PC-3 (cell line): Measurements from ENCODE around the gene VSIR. TPM values are rescaled to one million over a fixed set of nuclear protein-coding genes. Genes with fewer than 3 reads are reported as not detected.

ENCODE experiments used
- ATAC-seq: fragments of 200-7000 bp; cut with Tn5 transposase; 2 replicates; pipeline ENCODE4 v1.9.1; 2020; ENCODE audit warnings: mild to moderate bottlenecking, moderate library complexity
- BruUV-seq: library from RNA; stranded (reverse); fragments of 400-500 nt; replicated peaks from 2 replicates; lab custom pipeline; 2021; lab: Mats Ljungman, UMichigan
- CTCF ChIA-PET: fragments of 300-600 bp; sonication (Branson Sonifier 250); formaldehyde crosslinking; loops from one replicate; lab custom pipeline; 2022; ENCODE audit warnings: antibody characterized with exemption; lab: Charles Lee
- POLR2A ChIA-PET: fragments of 300-600 bp; sonication (Branson Sonifier 250); formaldehyde crosslinking; loops from one replicate; lab custom pipeline; 2022; ENCODE audit warnings: antibody characterized with exemption; ENCODE audit not compliant: unreplicated experiment; lab: Charles Lee
- DNase-seq: peaks from one replicate; pipeline ENCODE4 v3.0.0-alpha.2; 2015
- H2AFZ ChIP-seq: fragments of 300-600 bp; sonication (generic); 2 replicates; pipeline ENCODE4 v1.6.0; 2016; ENCODE audit warnings: antibody characterized with exemption, low read length
- H3F3A ChIP-seq: fragments of 300-600 bp; sonication (generic); one replicate; pipeline ENCODE4 v1.6.0; 2017; ENCODE audit warnings: antibody characterized with exemption, low read length, control low read depth, mild to moderate bottlenecking; ENCODE audit not compliant: unreplicated experiment
- H3K27ac ChIP-seq: fragments of 300-600 bp; sonication (generic); 2 replicates; pipeline ENCODE4 v1.5.1; 2016; ENCODE audit warnings: mild to moderate bottlenecking, low read length
- H3K27me3 ChIP-seq: fragments of 300-600 bp; sonication (generic); 2 replicates; pipeline ENCODE4 v1.6.1; 2016; ENCODE audit warnings: low read length, mixed read lengths
- H3K36me3 ChIP-seq: fragments of 300-600 bp; sonication (generic); 2 replicates; pipeline ENCODE4 v1.6.1; 2016; ENCODE audit warnings: low read depth, mixed run types, low read length, mixed read lengths
- H3K4me1 ChIP-seq: fragments of 300-600 bp; sonication (generic); 2 replicates; pipeline ENCODE4 v1.5.1; 2016; ENCODE audit warnings: low read length; ENCODE audit not compliant: insufficient read depth
- H3K4me2 ChIP-seq: fragments of 300-600 bp; sonication (generic); 2 replicates; pipeline ENCODE4 v1.6.0; 2016; ENCODE audit warnings: low read length
- H3K4me3 ChIP-seq: fragments of 300-600 bp; sonication (generic); 2 replicates; pipeline ENCODE4 v1.5.1; 2016; ENCODE audit warnings: mild to moderate bottlenecking, low read length, mixed read lengths
- H3K79me2 ChIP-seq: fragments of 300-600 bp; sonication (generic); 2 replicates; pipeline ENCODE4 v1.6.1; 2017; ENCODE audit warnings: low read length, mixed read lengths
- H3K9ac ChIP-seq: fragments of 300-600 bp; sonication (generic); 2 replicates; pipeline ENCODE4 v1.6.0; 2016; ENCODE audit warnings: mild to moderate bottlenecking, low read length
- H3K9me2 ChIP-seq: fragments of 300-600 bp; sonication (generic); replicated peaks from 2 replicates; pipeline ENCODE4 v1.6.1; 2016; ENCODE audit warnings: mixed run types, low read length, mixed read lengths
- H3K9me3 ChIP-seq: fragments of 300-600 bp; sonication (generic); 2 replicates; pipeline ENCODE4 v1.6.1; 2016; ENCODE audit warnings: low read length, mixed read lengths
- H4K20me1 ChIP-seq: fragments of 300-600 bp; sonication (generic); 2 replicates; pipeline ENCODE4 v1.6.1; 2016; ENCODE audit warnings: low read length, mixed read lengths
- CTCF ChIP-seq: fragments of 300-600 bp; sonication (generic); conservative IDR thresholded peaks from 2 replicates; pipeline ENCODE4 v1.5.1; 2017; ENCODE audit warnings: antibody characterized with exemption, low read depth, mild to moderate bottlenecking, low read length
- EZH2 ChIP-seq: fragments of 300-600 bp; sonication (generic); IDR thresholded peaks from one replicate; pipeline ENCODE4 v1.6.1; 2017; ENCODE audit warnings: antibody characterized with exemption, mild to moderate bottlenecking, low read length; ENCODE audit not compliant: unreplicated experiment
- EZH2phosphoT487 ChIP-seq: fragments of 300-600 bp; sonication (generic); IDR thresholded peaks from 2 replicates; pipeline ENCODE4 v1.6.1; 2018; ENCODE audit warnings: mild to moderate bottlenecking, antibody characterized with exemption, low read length, borderline replicate concordance
- intact Hi-C: fragments of 100-400 bp; cut with micrococcal nuclease; formaldehyde crosslinking; loops from 2 replicates; pipeline ENCODE4 v1.9.0; 2023
- total RNA-seq: library from RNA; depleted of rRNA; stranded (reverse); fragments of >200 nt; gene quantifications from 2 replicates; pipeline ENCODE4 v1.2.3, GENCODE V29; 2014

VSIR gene
- total RNA-seq, 1 experiment from 2014 or later, result 14.1 TPM

DNA sequence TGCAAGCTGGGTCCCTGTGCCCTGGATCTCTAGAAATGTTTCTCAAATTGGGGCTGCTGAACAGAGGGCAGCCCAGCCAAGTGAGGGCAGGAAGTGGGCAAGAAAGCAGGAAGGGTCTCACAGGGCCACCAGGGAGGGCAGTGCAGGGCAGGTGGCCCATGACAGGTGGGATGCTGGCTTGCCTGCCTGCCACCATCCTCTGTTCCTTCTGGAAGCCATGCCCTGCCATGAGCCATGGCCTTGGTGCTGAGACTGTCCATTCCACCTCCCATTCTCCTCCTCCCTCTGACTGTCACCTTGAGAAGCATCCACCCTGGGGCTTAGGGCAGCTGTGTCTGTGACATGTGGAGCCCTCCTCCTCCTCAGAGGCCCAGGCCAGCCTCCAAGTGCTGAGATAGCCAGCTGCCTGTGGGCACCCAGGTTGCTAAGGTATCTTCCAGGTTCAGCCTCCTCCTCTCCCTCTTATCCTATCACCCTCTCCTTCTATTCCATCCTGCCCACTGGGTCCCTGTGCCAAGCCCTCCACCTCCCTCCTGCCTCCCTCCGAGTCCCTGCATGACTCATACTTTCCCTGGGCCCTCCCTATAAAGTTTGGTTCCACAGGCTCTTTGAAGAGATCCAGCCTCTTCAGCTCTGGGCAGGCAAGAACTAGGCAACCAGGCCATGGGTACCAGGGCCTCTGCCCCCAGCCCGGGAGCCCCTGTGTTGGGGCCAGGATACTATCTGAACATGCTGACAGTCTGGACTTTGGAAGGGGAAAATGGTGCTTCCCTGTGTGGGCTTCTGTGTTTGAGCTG lies 1.3 kb downstream of the VSIR start:
- CTCF ChIA-PET, result interaction anchor here (1.8 kb wide), 1 partner anchor 64 kb away, joined by 7 read pairs; no protein-coding TSS in a partner anchor
- intact Hi-C loops, result loop anchor here (5.0 kb wide), 1 partner anchor 40 kb away; no protein-coding TSS in a partner anchor
- H3K27me3 ChIP-seq, result no peaks in the 10 kb centered on the region
- H3K4me1 ChIP-seq, result peaks cover 28% of the 10 kb centered on the region
- H3K9me2 ChIP-seq, result no peaks in the 10 kb centered on the region
- no TSS peak for BruUV-seq
- H3K36me3 ChIP-seq, result no peaks in the 10 kb centered on the region
- no peak for TF ChIP-seq EZH2
- no peak for TF ChIP-seq CTCF
- TF ChIP-seq EZH2phosphoT487, result no peak
- H3K9me3 ChIP-seq, result no peaks in the 10 kb centered on the region
- no peak overlapping the region for H3K27ac ChIP-seq
- H3K9ac ChIP-seq, result no peak overlapping the region
- H2AFZ ChIP-seq, result no peak overlapping the region
- ATAC-seq (peak; percentile 34), DNase-seq (peak; percentile 73)
- H3K4me2 ChIP-seq, result peak overlapping the region; percentile 97; the same call in 1 of the 2 replicates
- H3K4me3 ChIP-seq, result peak overlapping the region; percentile 72; the same call in 1 of the 2 replicates
- no peaks in the 10 kb centered on the region for H4K20me1 ChIP-seq
- no peaks in the 10 kb centered on the region for H3F3A ChIP-seq
- POLR2A ChIA-PET, result no interaction called here
- H3K79me2 ChIP-seq, result no peaks in the 10 kb centered on the region

DNA sequence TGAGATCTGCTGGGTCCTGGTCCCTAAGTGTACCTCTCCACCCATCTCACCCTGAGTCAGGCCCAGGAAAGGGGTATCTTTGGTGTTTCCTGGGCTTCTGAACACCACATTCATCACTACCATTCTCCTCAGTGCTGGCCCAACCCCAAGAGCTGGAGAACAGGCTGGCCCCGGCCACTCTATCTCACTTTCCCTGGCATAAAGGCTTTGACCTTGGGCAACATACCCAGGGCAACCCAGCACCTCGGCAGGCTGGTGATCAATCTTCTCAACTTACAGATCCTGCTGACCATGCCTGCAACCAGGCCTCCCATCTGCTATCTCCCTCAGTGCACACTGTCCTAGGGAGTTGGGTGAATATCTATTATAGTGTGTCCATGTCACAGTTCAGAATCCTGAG lies 2.1 kb downstream of the VSIR start:
- intact Hi-C loops, result loop anchor here (5.0 kb wide), 1 partner anchor 41 kb away; no protein-coding TSS in a partner anchor
- Histone ChIP-seq H3K27ac (no peak overlapping the region), H3K9me2 (no peaks in the 10 kb centered on the region), H3F3A (no peaks in the 10 kb centered on the region), H2AFZ (no peak overlapping the region), H4K20me1 (no peaks in the 10 kb centered on the region), H3K4me1 (peaks cover 36% of the 10 kb centered on the region), H3K27me3 (no peaks in the 10 kb centered on the region), H3K9me3 (no peaks in the 10 kb centered on the region), H3K4me2 (no peak overlapping the region), H3K36me3 (no peaks in the 10 kb centered on the region), H3K4me3 (no peak overlapping the region), H3K9ac (no peak overlapping the region), H3K79me2 (no peaks in the 10 kb centered on the region)
- CTCF ChIA-PET, result no interaction called here
- POLR2A ChIA-PET, result no interaction called here
- TF ChIP-seq EZH2phosphoT487, result no peak
- TF ChIP-seq CTCF, result no peak
- TF ChIP-seq EZH2, result no peak
- DNase-seq (no peak), ATAC-seq (no peak)
- no TSS peak for BruUV-seq

DNA sequence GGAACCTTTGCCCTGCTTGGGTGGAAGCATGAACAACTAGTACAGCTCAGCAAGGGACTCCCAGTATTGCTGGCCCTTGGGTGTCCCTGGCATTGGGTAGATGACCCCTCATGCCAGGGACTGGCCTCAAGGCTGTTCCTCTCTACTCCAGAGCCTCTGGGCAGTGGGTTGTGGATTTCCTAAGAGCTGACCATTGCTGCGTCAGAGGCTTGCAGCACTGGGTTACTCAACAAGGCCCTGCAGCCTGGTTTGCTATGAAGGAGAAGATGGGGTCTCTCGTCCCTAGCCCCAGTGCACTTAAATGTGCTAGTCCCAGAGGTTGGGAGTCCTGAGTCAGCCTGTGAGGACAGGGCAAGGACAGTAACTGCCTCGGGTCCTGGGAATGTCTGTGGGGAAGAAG lies 2.5 kb downstream of the VSIR start:
- Histone ChIP-seq H4K20me1 (no peaks in the 10 kb centered on the region), H3K27me3 (no peaks in the 10 kb centered on the region), H3K27ac (no peak overlapping the region), H3K9me3 (no peaks in the 10 kb centered on the region), H3K4me3 (no peak overlapping the region), H2AFZ (no peak overlapping the region), H3K4me1 (peaks cover 41% of the 10 kb centered on the region), H3F3A (no peaks in the 10 kb centered on the region), H3K36me3 (no peaks in the 10 kb centered on the region), H3K4me2 (no peak overlapping the region), H3K9me2 (no peaks in the 10 kb centered on the region), H3K79me2 (no peaks in the 10 kb centered on the region), H3K9ac (no peak overlapping the region)
- BruUV-seq, result no TSS peak
- TF ChIP-seq CTCF (no peak), EZH2phosphoT487 (no peak), EZH2 (no peak)
- ChIA-PET CTCF (no interaction called here), POLR2A (no interaction called here)
- DNase-seq, result no peak
- intact Hi-C loops, result loop anchor here (5.0 kb wide), 1 partner anchor 42 kb away; no protein-coding TSS in a partner anchor
- no peak for ATAC-seq
